Measurements from ENCODE around the gene PRF1.

Gene PRF1

DNA sequence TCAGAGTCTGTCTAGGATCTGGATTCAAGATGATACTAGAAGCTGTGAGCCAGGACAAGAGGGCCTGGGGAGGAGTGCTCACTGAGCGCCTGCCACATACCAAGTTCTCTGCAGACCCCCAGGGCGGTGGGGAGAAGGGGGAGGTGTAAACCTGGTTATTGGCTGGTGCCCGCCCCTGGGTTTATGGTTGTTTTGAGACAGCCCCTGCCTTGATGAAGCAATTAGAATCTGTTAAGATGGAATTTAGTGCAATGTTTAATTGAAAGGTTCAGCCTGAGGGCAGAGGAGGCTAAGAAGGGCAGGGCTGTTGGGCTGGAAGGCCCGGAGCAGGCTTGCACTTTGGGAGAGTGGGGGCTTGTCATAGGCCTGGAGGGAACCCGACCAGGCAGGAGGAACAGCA, 42.7 kb downstream of the PRF1 start:
- no peak for DNase-seq (ENCODE audit: low spot score)

DNA sequence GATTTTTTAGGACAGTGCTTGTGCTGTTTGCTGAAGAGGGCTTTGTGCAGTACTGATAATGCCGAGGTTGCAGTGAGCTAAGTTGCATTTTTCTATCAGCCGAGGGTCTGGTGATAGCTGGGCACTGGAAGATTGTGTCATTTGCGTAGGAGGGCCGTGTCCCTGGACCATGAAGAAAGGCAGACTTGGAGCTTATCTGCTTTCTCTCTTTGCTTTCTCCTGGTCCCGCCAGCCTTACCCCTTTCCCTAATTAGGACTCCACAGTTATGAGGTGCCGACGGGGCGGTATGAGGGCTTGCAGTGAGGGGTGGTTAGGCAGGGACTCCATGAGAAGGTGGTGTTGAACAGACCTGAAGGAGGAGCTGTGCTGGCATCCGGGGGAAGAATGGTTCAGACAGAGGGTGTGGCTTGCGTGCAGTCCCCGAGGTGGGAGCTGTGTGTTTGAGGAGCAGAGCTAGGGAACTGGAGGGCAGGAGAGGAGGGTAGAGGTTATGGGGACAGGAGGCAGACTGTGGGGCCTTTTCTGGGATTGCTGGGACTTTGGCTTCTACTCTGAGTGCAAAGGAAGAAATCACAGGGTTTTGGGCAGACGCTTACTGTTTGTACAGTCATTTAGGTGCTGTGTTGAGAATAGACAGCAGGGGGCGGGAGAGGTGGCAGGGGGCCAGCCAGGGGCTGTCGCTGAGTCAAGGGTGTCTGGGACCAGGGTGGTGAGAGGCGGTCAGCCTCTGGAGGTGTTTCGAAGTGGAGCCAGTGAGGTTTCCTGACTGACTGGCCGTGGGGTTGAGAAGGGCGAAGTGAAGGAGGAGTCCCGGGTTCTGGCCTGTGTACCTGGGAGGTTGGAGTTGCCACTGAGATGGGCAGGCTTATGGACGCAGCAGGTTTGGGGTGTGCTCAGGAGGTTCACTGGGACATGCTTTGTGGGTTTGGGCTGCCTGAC, 43.4 kb downstream of the PRF1 start:
- DNase-seq (ENCODE audit: low spot score) = peak; percentile 71

DNA sequence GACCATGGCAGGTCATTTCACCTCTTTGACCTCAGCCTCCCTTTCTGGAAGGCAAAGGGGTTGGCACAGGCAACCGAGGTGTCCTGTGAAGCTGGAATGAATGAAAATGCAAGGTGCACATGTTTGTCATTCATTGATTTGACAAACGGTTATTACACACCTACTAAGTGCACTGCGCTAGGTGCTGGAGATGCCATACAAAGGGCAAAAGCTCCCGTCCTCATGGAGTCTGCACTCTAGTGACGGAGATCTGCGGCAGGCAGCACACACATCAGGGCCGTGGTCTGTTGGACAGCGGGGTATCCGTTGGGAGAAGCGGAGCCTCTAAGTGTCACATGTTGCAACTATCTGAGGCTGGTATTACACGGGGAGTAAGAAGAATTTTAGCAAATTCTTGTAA, 44.2 kb downstream of the PRF1 start:
- DNase-seq (ENCODE audit: low spot score) = no peak

DNA sequence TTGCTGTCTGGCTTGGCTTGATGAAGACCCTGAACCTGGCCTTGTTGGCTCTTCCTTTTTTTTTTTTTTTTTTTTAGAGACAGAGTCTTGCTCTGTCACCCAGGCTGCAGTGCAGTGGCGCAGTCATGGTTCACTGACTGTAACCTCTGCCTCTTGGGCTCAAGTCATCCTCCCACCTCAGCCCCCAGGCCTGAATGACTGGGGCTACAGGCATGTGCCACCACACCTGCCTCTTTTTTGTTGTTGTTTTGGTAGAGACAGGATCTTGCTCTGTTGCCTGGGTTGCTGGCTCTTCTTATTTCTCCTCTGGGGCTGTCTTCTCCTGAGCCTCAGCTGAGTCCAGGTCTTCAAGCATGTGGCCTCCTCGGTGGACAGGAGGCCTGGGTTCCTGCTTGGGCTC, 44.7 kb downstream of the PRF1 start:
- no peak for DNase-seq (ENCODE audit: low spot score)

DNA sequence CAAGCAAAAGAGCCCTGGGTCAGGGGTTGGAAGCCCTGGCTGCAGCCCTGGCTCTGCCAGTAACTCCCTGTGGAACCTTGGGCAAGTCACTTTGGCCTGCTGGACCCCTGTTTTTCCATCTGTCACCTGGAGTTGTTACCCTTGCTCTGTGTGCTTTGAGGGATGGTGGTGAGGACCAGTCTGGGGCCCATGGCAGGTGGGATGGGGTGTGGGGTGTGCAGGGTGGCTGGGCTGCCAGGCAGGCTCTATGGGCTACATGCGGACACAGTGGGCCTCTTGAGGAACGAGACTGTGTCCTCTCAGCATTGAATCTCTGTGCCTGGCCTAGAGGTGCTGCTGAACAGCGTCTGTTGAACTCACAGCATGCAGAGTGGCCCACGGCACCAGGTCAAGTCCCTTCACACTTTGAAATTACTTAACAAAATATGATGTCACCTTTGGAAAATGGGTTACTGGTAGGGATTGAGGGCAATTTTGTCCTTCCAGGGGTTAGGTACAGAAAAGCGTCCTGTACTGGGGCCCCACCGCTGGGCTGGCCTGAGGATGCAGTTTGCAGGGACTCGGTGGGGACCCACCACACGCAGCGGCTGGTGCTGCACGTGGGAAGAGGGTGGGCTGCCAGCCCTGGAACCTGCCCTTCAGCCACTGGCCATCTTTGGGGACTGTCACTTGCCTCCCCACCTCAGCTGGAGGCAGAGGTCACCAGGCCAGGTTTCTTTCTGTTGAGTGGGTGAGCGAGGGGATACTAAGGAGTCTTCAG, 45.3 kb downstream of the PRF1 start:
- no peak for DNase-seq (ENCODE audit: low spot score)

DNA sequence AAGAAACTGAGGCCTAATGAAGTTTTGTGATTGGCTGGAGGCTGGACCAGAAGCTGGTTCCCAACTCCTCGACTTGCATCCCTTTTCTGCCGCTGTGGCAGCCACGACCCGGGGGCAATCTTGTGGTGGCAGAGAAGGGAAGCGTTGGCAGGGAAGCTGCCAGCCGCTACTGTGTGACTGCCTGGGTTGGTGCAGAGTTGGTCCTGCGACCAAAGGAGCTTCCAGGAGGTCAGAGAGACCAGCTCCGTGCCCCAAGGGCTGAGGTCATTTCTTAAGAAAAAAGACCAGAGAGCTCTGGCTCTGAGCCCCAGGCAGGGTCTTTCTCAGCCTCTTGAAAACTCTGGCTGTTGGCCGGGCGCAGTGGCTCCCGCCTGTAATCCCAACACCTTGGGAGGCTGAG, 47.2 kb downstream of the PRF1 start:
- no peak for DNase-seq (ENCODE audit: low spot score)

DNA sequence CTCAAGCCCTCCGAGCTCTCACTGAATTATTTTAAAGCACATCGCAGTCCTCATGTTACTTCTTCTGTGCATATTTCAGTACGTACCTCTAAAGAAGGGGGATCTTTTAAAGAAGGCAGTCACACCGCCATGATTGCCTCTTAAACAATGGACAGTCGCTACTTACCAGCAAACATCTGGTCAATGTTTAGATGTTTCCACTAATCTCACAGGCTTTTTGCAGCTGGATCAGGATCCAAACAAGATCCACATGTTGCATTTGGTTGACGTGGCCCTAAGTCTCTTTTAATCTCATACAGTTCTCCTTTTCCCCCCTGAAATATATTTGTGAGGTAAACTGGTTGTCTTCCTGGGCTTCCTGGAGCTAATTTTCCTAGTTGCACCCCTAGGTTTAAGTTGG, 50.0 kb downstream of the PRF1 start:
- no peak for DNase-seq (ENCODE audit: low spot score)

DNA sequence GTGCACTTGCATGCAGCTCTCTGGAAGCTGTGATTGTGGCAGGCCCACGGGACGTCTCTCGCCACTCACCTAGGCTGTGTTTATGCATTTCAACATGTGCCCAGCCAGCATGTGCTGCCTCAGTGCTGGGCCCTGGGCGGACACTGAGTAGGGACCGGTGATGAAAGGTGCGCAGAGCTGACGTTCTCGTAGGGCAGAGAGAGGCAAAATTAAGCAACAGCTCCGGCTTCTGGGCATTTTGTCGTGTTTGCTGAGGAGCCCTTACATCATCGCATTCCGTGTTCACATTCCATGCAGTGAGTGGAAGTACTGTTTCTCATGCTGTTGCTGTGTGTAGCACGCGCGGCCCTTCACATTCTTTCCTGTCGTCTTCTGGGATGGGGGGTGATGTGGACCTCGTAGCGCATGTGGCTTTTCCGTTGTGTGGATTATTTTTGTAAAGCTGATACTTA, 50.5 kb downstream of the PRF1 start:
- DNase-seq (ENCODE audit: low spot score) = no peak

DNA sequence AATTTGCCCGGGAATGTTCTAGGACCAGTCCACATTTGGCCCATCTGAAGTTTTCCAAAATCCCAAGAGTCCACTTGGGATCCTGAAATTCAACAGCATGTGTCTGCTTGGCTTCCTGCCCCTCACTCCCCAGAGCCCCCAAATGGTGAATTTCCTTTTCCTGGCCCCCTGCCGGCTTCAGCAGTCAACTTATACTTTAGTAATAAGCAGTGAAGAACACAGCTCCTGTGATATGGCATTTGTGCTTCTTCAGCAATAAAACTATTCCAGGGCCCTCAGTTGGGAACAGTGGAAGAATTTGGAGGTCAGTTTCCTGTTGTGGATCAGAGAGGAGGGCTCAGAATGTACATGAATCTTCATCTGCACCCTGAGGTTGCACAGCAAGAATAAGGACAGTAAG, 51.1 kb downstream of the PRF1 start:
- no peak for DNase-seq (ENCODE audit: low spot score)

DNA sequence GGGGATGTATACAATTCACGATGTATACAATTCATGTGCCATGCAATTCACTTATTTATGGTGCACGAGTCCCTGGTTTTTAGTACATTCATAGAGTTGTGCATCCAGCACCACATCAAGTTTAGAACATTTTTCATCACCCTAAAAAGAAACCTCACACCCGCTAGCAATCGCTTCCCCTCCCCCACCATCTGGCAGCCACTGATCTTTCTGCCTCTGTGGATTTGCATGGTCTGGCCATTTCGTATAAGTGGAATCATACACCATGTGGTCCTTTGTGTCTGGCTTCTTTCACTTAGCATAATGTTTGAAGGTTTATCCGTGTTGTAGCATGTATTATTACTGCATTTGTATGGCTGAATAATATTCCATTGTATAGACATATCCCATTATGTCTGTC, 52.1 kb downstream of the PRF1 start:
- no peak for DNase-seq (ENCODE audit: low spot score)

DNA sequence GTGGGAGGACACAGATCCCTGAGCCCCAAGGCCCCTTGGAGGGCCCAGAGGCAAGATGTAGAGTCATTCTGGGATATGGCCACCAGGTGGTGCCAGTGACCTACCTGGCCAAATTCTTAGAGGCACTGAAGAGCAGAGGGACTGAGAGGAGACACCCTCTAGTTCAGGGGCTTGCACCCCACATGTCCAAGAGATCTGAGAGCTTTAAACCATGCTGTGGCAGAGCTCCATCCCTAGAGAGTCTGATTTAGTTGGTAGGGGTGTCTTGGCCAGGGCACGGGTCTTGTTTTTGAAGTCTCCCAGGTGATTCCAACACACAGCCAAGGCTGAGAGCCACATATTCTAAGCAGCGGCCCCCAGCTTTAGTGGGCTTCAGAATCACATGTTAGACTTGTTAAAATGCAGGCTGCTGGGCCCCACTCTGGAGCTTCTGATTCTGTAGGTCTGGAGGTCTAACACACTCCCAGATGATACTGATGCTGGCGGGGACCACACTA, 52.5 kb downstream of the PRF1 start:
- peak; percentile 71 for DNase-seq (ENCODE audit: low spot score)

DNA sequence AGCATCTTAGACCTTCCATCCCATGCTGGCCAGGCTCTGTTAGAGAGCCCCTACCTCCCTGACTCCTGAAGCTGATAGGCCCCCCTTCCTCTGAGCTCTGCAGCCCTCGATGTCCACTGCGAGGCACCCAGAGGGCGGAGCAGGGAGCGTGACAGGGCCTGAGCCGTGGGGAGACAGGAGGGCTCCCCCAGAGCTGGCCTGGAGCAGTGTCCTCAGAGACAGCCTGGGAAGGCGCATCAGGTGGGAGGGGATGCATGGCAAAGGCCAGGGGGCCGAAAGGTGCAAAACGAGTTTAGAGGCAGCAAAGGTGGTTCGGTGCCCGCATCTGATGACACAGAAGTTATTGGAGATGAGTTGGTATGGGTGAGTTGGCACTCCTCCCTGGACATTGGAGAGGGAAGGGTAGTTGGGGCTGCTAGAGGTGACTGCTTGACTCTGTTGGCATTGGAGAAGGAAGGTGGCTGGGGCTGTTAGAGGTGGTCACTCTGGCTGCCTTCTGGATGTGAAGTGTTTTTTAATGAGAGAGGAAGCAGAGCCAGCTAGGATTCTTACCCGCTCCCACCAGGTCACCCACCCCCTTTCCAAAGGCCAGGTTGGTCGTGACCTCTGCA, 53.1 kb downstream of the PRF1 start:
- DNase-seq (ENCODE audit: low spot score) = no peak
